BE2C (cell line): ENCODE measurements around the gene BMPR1A.

Experiments used
- DNase-seq: peaks from one replicate; pipeline ENCODE4 v3.0.0-alpha.2; 2020
- H3K27me3 ChIP-seq: fragments of 250-450 bp; sonication (Bioruptor Pico); 2 replicates; pipeline ENCODE4 v1.5.1; 2020; ENCODE audit warnings: mild to moderate bottlenecking
- H3K36me3 ChIP-seq: fragments of 250-450 bp; sonication (Bioruptor Pico); 2 replicates; pipeline ENCODE4 v1.5.1; 2020; ENCODE audit warnings: mild to moderate bottlenecking
- H3K4me1 ChIP-seq: fragments of 250-450 bp; sonication (Bioruptor Pico); 2 replicates; pipeline ENCODE4 v1.5.1; 2020
- H3K4me3 ChIP-seq: 2 replicates; pipeline ENCODE4 v1.5.1; 2011; ENCODE audit warnings: low read depth, low read length
- H3K9me3 ChIP-seq: fragments of 250-450 bp; sonication (Bioruptor Pico); 2 replicates; pipeline ENCODE4 v1.5.1; 2020
- TF ChIP-seq, protein P1 (sequence below): IDR thresholded peaks from 2 replicates; pipeline ENCODE4 v1.5.1; 2012; ENCODE audit warnings: mild to moderate bottlenecking, low read depth, low read length

The BMPR1A gene

GRCh38 chr10:86878983-86879713 is 122.7 kb downstream of the BMPR1A start:
- Histone ChIP-seq H3K36me3 (peaks cover 5% of the 10 kb centered on the region), H3K4me3 (no peak overlapping the region), H3K27me3 (no peaks in the 10 kb centered on the region), H3K9me3 (no peaks in the 10 kb centered on the region), H3K4me1 (peaks cover 3% of the 10 kb centered on the region)
- TF ChIP-seq, protein P1, sequence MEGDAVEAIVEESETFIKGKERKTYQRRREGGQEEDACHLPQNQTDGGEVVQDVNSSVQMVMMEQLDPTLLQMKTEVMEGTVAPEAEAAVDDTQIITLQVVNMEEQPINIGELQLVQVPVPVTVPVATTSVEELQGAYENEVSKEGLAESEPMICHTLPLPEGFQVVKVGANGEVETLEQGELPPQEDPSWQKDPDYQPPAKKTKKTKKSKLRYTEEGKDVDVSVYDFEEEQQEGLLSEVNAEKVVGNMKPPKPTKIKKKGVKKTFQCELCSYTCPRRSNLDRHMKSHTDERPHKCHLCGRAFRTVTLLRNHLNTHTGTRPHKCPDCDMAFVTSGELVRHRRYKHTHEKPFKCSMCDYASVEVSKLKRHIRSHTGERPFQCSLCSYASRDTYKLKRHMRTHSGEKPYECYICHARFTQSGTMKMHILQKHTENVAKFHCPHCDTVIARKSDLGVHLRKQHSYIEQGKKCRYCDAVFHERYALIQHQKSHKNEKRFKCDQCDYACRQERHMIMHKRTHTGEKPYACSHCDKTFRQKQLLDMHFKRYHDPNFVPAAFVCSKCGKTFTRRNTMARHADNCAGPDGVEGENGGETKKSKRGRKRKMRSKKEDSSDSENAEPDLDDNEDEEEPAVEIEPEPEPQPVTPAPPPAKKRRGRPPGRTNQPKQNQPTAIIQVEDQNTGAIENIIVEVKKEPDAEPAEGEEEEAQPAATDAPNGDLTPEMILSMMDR, result no peak
- no peak for DNase-seq

GRCh38 chr10:86880971-86881370 is 124.6 kb downstream of the BMPR1A start:
- DNase-seq, result no peak
- Histone ChIP-seq H3K36me3 (peaks cover 3% of the 10 kb centered on the region), H3K4me1 (peaks cover 3% of the 10 kb centered on the region), H3K27me3 (no peaks in the 10 kb centered on the region), H3K4me3 (no peak overlapping the region), H3K9me3 (no peaks in the 10 kb centered on the region)
- TF ChIP-seq, protein P1, result no peak

GRCh38 chr10:86888585-86889381 is 132.4 kb downstream of the BMPR1A start:
- H3K9me3 ChIP-seq, result no peaks in the 10 kb centered on the region
- no peak for DNase-seq
- TF ChIP-seq, protein P1, result no peak
- no peaks in the 10 kb centered on the region for H3K27me3 ChIP-seq
- H3K4me3 ChIP-seq, result no peak overlapping the region
- H3K36me3 ChIP-seq, result no peaks in the 10 kb centered on the region; the same call in none of the 2 replicates
- no peaks in the 10 kb centered on the region for H3K4me1 ChIP-seq

- H3K4me1 ChIP-seq, result no peaks in the 10 kb centered on the region
- H3K9me3 ChIP-seq, result no peaks in the 10 kb centered on the region
- no peak overlapping the region for H3K4me3 ChIP-seq
- H3K36me3 ChIP-seq, result no peaks in the 10 kb centered on the region; the same call in none of the 2 replicates
- H3K27me3 ChIP-seq, result no peaks in the 10 kb centered on the region
- TF ChIP-seq, protein P1, result no peak
- DNase-seq, result no peak
These were observed 133.6 kb downstream of the BMPR1A start for GRCh38 chr10:86889997-86890396.

DNA sequence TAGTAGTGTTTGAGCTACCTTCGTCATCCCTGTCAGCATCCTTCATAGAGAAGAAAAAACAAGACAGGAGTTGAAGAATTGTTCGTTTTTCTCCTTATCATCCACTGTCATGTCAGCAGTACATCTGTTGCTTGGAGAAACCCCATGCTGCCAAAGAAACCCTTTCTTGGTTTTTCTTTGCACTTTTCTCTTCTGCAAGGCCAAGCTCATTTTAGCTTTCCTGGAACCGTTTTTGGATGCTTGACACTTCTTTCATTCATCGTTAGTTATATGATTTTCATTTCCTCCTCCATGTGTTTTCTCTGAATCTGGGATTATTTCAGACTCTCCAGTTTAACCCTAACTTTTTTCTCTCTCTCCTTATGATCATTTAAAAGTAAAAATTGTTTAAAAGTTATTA is 142.1 kb downstream of the BMPR1A start:
- Histone ChIP-seq H3K36me3 (peaks cover 16% of the 10 kb centered on the region), H3K4me1 (peaks cover 6% of the 10 kb centered on the region; the same call in 1 of the 2 replicates)
- TF ChIP-seq, protein P1, result no peak

GRCh38 chr10:86899132-86899531 is 142.7 kb downstream of the BMPR1A start:
- Histone ChIP-seq H3K27me3 (no peaks in the 10 kb centered on the region), H3K36me3 (peaks cover 17% of the 10 kb centered on the region), H3K4me3 (no peak overlapping the region), H3K4me1 (peaks cover 6% of the 10 kb centered on the region; the same call in 1 of the 2 replicates), H3K9me3 (no peaks in the 10 kb centered on the region)
- DNase-seq, result no peak
- TF ChIP-seq, protein P1, result no peak

More for the DNA sequence above, 142.1 kb downstream of the BMPR1A start:
- H3K9me3 ChIP-seq, result no peaks in the 10 kb centered on the region
- no peak for DNase-seq
- no peak overlapping the region for H3K4me3 ChIP-seq
- H3K27me3 ChIP-seq, result no peaks in the 10 kb centered on the region
